Uterus (tissue), 2 donors: Measurements from ENCODE around the gene CTRL.

Experiments used
- POLR2A ChIP-seq, 2 donors: fragments of 450-650 bp; IDR thresholded peaks; one replicate each; pipeline ENCODE4 v1.6.1; 2016; ENCODE audit warnings: antibody characterized with exemption in 2 of 2, mild to moderate bottlenecking in 1 of 2, moderate library complexity in 1 of 2
- TF ChIP-seq, protein P1 (sequence below), 4 experiments: fragments of 200-600 bp in 2 of 4; fragments of 450-650 bp in 2 of 4; sonication (generic) in 2 of 4; IDR thresholded peaks; one replicate each; pipeline ENCODE4 v1.5.1; 2016 to 2019; ENCODE audit warnings: antibody characterized with exemption in 4 of 4, mild to moderate bottlenecking in 2 of 4, moderate library complexity in 1 of 4

GRCh38 chr16:67917852-67918236 is 13.8 kb downstream of the CTRL start:
- TF ChIP-seq POLR2A (IDR thresholded peaks at IDR 0.05), result no peak
- TF ChIP-seq, protein P1, sequence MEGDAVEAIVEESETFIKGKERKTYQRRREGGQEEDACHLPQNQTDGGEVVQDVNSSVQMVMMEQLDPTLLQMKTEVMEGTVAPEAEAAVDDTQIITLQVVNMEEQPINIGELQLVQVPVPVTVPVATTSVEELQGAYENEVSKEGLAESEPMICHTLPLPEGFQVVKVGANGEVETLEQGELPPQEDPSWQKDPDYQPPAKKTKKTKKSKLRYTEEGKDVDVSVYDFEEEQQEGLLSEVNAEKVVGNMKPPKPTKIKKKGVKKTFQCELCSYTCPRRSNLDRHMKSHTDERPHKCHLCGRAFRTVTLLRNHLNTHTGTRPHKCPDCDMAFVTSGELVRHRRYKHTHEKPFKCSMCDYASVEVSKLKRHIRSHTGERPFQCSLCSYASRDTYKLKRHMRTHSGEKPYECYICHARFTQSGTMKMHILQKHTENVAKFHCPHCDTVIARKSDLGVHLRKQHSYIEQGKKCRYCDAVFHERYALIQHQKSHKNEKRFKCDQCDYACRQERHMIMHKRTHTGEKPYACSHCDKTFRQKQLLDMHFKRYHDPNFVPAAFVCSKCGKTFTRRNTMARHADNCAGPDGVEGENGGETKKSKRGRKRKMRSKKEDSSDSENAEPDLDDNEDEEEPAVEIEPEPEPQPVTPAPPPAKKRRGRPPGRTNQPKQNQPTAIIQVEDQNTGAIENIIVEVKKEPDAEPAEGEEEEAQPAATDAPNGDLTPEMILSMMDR (IDR thresholded peaks at IDR 0.05), result no peak
